Measurements from ENCODE around the gene RAB37.

Gene RAB37

GRCh38 chr17:74736513-74737298 lies at the start of gene RAB37:
Gene RAB37 (plus strand): TSS chr17:74737256. CDS start chr17:74737273, 17 bp downstream.
- DNase-seq: peak; percentile 98 to 99

GRCh38 chr17:74687886-74688285 lies 49.2 kb upstream of the RAB37 start:
- no peak for DNase-seq

GRCh38 chr17:74690409-74690825 lies 46.6 kb upstream of the RAB37 start:
- DNase-seq: peak; percentile 98

GRCh38 chr17:74691151-74691550 lies 45.9 kb upstream of the RAB37 start:
- DNase-seq: no peak

DNA sequence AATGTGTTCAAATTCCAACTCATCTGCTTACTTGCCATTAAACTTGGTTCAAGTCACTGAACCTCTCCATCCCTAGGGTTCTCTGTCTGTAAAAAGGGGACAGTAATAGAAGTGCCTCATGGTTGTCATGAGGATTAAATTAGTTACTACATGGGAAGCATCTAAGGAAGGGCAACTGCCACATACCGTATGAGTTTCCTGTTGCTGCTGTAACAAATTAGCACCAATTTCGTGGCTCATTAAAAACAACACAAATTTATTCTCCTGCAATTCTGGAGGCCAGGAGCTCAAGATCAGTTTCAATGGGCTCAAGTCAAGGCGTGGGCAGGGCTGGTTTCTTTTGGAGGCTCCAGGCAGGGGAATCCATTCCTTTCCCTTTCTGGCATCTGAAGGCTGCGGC lies 43.0 kb upstream of the RAB37 start:
- no peak for DNase-seq

DNA sequence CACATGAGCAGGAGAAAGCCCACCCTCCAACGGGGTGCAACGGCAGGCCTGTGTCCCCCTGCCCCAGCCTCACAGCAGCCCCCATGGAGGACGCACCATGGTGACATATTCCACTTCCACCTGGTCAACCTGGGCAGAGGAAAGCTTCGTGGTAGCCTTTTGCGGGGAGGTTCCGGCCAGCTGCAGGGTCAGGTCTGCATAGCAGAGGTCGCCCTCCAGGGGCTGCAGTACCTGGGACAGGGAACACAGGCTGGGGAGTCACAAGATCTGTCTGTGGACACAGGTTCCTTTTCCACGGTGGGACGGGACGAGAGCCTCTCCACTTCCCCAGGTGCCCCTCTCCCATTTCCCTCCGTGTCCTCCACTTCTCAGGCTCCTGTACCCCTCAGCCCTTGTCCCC lies 41.4 kb upstream of the RAB37 start:
- no peak for DNase-seq

DNA sequence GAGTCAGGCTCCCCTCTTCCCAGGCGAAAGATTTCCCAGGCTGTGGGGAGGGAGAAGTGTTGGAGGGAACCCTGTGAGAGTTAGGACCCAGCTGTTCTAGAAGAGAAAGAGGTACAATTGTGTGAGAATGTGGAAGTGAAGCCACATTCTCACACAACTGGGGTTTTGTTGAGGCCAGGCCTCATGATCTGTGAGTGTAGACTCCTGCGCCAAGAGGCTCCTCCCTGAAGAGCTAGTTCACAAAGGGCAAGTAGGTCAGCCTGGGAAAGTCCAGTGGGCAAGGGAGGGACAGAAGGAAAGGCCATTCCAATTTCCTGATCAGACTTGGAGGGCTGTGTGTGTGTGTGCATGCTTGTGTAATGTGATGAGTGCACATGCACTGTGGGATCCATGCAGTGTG lies 39.5 kb upstream of the RAB37 start:
- no peak for DNase-seq

- no peak for DNase-seq
These were observed 39.0 kb upstream of the RAB37 start for GRCh38 chr17:74698069-74698468.

DNA sequence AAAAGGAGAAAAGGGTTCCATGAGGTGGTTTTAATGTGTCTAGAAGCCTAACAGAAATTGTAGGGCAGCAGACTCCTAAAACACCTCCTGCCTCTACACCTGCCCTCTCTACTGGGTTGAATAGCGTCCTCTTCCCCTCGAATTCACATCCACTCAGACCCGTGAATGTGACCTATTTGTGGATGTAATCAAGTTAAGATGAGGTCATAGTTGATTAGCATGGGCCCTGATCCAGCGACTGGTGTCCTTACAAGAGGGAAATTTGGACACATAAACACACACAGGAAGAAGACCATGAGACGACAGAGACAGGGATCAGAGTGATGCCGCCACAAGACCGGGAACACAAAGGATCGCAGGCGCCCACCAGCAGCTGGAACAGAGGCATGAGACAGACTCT lies 37.8 kb upstream of the RAB37 start:
- DNase-seq: no peak

GRCh38 chr17:74702116-74702871 lies 34.8 kb upstream of the RAB37 start:
- DNase-seq: no peak

DNA sequence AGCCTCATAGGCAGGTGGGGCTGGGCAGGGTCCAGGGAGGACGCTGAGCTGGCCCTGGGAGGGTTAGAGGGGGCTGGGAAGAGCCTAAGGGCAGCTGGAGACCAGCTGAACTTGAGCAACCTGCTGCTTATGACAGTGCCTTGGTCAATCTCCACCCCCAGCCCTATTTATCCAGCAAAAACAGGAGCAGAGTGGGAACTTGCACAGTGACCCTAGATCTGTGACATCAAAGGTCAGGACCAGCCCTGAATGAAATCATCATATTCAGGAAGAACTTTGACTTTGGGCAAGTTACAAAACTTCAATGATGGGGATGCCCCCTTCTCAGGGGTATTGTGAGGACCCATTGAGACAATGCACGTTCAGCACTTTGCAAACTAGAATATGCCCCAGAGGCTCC lies 33.7 kb upstream of the RAB37 start:
- DNase-seq: no peak

GRCh38 chr17:74704544-74704943 lies 32.5 kb upstream of the RAB37 start:
- DNase-seq: no peak

GRCh38 chr17:74711058-74711824 lies 25.8 kb upstream of the RAB37 start:
- no peak for DNase-seq

DNA sequence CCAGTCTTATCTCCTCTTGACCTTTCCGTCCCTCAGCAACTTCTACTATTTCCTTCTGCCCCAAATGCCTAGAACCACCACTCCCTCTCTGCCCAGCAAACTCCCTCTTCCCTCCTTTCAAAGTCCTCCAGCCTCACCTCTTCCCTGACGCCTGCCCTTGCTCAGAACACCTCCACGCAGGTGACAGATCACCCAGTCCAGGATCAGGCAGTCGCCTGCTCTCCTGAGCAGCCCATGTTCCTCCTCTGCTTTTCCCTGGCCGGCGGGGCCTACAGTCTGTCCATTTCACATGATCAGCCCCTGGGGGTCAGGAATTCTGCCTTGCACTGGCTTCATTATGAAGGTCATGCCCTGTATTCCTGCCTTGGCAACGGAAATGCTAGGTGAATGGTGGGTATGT lies 24.8 kb upstream of the RAB37 start:
- no peak for DNase-seq

- DNase-seq: peak; percentile 97 to 99
These were observed 24.3 kb upstream of the RAB37 start, which contains the start of gene CD300LF for GRCh38 chr17:74712756-74713155. Gene CD300LF (minus strand): TSS chr17:74712923. CDS start chr17:74712866, 57 bp downstream.

GRCh38 chr17:74713171-74713755 lies 23.8 kb upstream of the RAB37 start:
- DNase-seq: peak; percentile 18 to 23

- DNase-seq: no peak
These were observed 21.9 kb upstream of the RAB37 start for GRCh38 chr17:74715144-74715543.

GRCh38 chr17:74720506-74720905 lies 16.6 kb upstream of the RAB37 start:
- no peak for DNase-seq

DNA sequence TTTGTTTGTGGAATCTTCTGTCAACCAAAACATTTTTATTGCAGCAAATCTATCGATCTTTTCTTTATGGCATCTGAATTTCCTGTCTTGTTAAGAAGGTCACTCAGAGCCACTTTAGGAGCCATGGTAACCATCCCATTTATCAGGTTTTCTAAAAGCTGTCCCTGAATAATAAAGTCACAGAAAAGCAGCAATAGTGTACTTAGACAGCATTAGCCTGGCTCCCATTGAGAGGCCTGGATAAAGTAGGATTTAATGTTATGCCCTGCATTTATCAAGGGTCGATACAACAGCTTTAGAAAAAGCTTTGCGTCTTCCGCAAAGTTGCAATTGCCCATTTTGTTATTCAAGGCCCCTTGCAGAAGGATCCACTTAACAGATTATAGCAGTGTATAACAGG lies 14.3 kb upstream of the RAB37 start:
- no peak for DNase-seq

DNA sequence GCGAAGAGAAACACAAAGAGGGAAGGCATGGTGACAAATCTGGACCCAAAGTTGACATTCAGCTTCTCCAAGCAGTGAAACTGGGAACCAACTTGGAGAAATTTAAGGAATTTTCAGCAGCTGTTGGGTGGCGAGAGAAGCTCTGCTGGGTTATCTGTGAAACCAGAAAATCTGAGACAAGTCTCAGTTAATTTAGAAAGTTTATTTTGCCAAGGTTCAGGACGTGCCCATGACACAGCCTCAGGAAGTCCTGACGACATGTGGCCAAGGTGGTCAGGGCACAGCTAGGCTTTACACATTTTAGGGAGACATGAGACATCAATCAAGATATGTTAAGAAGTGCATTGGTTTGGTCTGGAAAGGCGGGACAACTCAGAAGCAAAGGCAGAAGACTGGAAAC lies 13.2 kb upstream of the RAB37 start:
- DNase-seq: no peak

DNA sequence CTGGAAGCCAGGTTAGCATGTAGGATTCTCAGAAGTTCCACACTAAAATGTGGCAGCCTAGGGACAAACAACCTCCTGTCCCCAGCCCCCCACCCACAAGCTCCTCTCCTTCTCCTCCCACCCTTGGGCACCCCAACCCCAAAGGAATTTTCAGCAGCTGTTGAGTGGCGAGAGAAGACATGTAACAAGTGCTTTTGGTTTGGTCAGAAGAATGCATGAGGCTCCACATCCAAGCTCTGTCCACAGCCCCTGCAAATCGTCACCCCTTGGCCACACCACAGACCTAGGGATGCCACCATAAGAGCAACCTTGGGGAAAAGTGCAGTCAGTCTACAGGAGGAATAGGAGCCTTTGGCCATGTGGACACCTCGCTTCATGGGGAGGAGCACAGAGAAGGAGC lies 11.9 kb upstream of the RAB37 start:
- no peak for DNase-seq

GRCh38 chr17:74728033-74728701 lies 8.9 kb upstream of the RAB37 start:
- no peak for DNase-seq

DNA sequence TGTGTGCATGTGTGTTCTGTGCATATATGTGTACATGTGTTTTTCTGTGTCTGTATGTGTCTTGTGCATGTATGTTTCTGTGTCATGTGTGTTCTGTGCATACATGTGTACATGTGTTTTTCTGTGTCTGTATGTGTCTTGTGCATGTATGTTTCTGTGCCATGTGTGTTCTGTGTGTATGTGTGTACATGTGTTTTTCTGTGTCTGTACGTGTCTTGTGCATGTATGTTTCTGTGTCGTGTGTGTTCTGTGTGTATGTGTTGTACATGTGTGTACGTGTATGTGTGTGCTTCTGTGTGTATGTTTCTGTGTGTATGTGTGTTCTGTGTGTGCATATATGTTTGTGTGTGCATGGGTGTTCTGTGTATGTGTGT lies 8.4 kb upstream of the RAB37 start:
- no peak for DNase-seq
